Fibroblast of lung (primary cell): ENCODE data around the gene PIK3R6. TPM values are rescaled to one million over a fixed set of nuclear protein-coding genes. Genes with fewer than 3 reads are reported as not detected.
A peak's percentile ranks its signal among the peaks of the same experiment; 100 is the strongest.

ENCODE experiments used
- DNase-seq, 2 donors: peaks; one replicate each; pipeline versions ENCODE4 v3.0.0 to v3.0.0-alpha.2; 2010; ENCODE audit warnings: low read depth in 2 of 2
- H2AFZ ChIP-seq: 2 replicates; pipeline ENCODE4 v1.5.1; 2012; ENCODE audit warnings: low read length, control low read depth, inconsistent platforms
- H3K27ac ChIP-seq: 2 replicates; pipeline ENCODE4 v1.5.1; 2011; ENCODE audit warnings: low read length, control low read depth; ENCODE audit not compliant: insufficient read depth
- H3K27me3 ChIP-seq: 2 replicates; pipeline ENCODE4 v1.5.1; 2011; ENCODE audit warnings: mild to moderate bottlenecking, low read length; ENCODE audit not compliant: control insufficient read depth, insufficient read depth
- H3K36me3 ChIP-seq: 2 replicates; pipeline ENCODE4 v1.5.1; 2011; ENCODE audit warnings: low read length; ENCODE audit not compliant: control insufficient read depth, insufficient read depth
- H3K4me1 ChIP-seq: 2 replicates; pipeline ENCODE4 v1.5.1; 2011; ENCODE audit warnings: low read length; ENCODE audit not compliant: control insufficient read depth, insufficient read depth; ENCODE audit errors: extremely low read depth
- H3K4me2 ChIP-seq: 2 replicates; pipeline ENCODE4 v1.5.1; 2011; ENCODE audit warnings: low read length, control low read depth; ENCODE audit not compliant: insufficient read depth; ENCODE audit errors: extremely low read depth
- H3K4me3 ChIP-seq, 4 experiments: fragments of 200-600 bp in 1 of 4; sonication (generic) in 1 of 4; replicated peaks in 1 of 4; 2 replicates each; pipeline ENCODE4 v1.5.1; 2011 to 2016; ENCODE audit warnings: low read length in 4 of 4, low read depth in 3 of 4, mild to moderate bottlenecking in 3 of 4, control low read depth in 2 of 4, inconsistent platforms in 1 of 4, mixed read lengths in 1 of 4; ENCODE audit not compliant: insufficient read depth in 1 of 4; ENCODE audit errors: control extremely low read depth in 1 of 4
- H3K79me2 ChIP-seq: 2 replicates; pipeline ENCODE4 v1.5.1; 2012; ENCODE audit warnings: mild to moderate bottlenecking, low read length, inconsistent platforms; ENCODE audit not compliant: control insufficient read depth, insufficient read depth
- H3K9ac ChIP-seq: 2 replicates; pipeline ENCODE4 v1.5.1; 2011; ENCODE audit warnings: mild to moderate bottlenecking, low read length, control low read depth; ENCODE audit not compliant: insufficient read depth
- H3K9me3 ChIP-seq: 2 replicates; pipeline ENCODE4 v1.5.1; 2012; ENCODE audit warnings: low read depth, low read length; ENCODE audit not compliant: control insufficient read depth, insufficient read depth
- H4K20me1 ChIP-seq: 2 replicates; pipeline ENCODE4 v1.5.1; 2011; ENCODE audit warnings: low read length; ENCODE audit not compliant: control insufficient read depth, insufficient read depth; ENCODE audit errors: extremely low read depth
- CTCF ChIP-seq, 2 donors: IDR thresholded peaks in 1 of 2; conservative IDR thresholded peaks in 1 of 2; 1 replicate in 1 of 2; 2 replicates in 1 of 2; pipeline ENCODE4 v1.5.1; 2011 to 2012; ENCODE audit warnings: low read length in 2 of 2, control low read depth in 1 of 2, inconsistent platforms in 1 of 2, low read depth in 1 of 2, mild to moderate bottlenecking in 1 of 2
- EZH2 ChIP-seq: IDR thresholded peaks from 2 replicates; pipeline ENCODE4 v1.5.1; 2012; ENCODE audit warnings: low read length, control low read depth, mild to moderate bottlenecking; ENCODE audit errors: missing control alignments
- polyA plus RNA-seq, 2 donors: library from polyadenylated mRNA; depleted of rRNA in 1 of 2; stranded (reverse) in 1 of 2; unstranded in 1 of 2; fragments of >200 nt; gene quantifications; 2 replicates each; pipeline ENCODE4 v1.2.1, GENCODE V29; 2011 to 2012; ENCODE audit warnings: missing spikeins in 1 of 2
- total RNA-seq: library from RNA; depleted of rRNA; stranded (reverse); fragments of >200 nt; gene quantifications from 2 replicates; pipeline ENCODE4 v1.2.1, GENCODE V29; 2014

Gene PIK3R6
- total and polyA plus RNA-seq, 2 donors (not counting 1 experiment from before 2014, with no cell fraction given): 0.02 TPM; not detected in 1

- TF ChIP-seq CTCF (conservative IDR thresholded peaks at IDR 0.05 in 1 of 2, IDR thresholded peaks at IDR 0.05 in 1 of 2; ENCODE audit: low read depth in 1 of 2, low read length in 2 of 2) (no peak), EZH2 (no peak)
- DNase-seq: no peak
- Histone ChIP-seq H3K36me3 (no peaks in the 10 kb centered on the region), H3K9ac (no peak overlapping the region), H3K4me2 (no peak overlapping the region), H4K20me1 (no peaks in the 10 kb centered on the region), H3K27ac (no peak overlapping the region), H3K4me3 (no peak overlapping the region), H3K9me3 (no peaks in the 10 kb centered on the region), H3K27me3 (no peaks in the 10 kb centered on the region), H3K4me1 (peaks cover 4% of the 10 kb centered on the region), H2AFZ (no peak overlapping the region), H3K79me2 (no peaks in the 10 kb centered on the region)
Observed at GRCh38 chr17:8862213-8863056, 5.0 kb downstream of the PIK3R6 start.

GRCh38 chr17:8861495-8862181 lies 5.8 kb downstream of the PIK3R6 start:
- DNase-seq: no peak
- H3K36me3 ChIP-seq: no peaks in the 10 kb centered on the region
- H3K9ac ChIP-seq: no peak overlapping the region
- no peaks in the 10 kb centered on the region for H3K79me2 ChIP-seq
- H3K4me2 ChIP-seq: no peak overlapping the region
- no peaks in the 10 kb centered on the region for H4K20me1 ChIP-seq
- peaks cover 4% of the 10 kb centered on the region for H3K4me1 ChIP-seq
- no peak overlapping the region for H3K27ac ChIP-seq
- TF ChIP-seq EZH2 (no peak), CTCF (conservative IDR thresholded peaks at IDR 0.05 in 1 of 2, IDR thresholded peaks at IDR 0.05 in 1 of 2; ENCODE audit: low read depth in 1 of 2, low read length in 2 of 2) (no peak)
- no peaks in the 10 kb centered on the region for H3K27me3 ChIP-seq
- no peaks in the 10 kb centered on the region for H3K9me3 ChIP-seq
- no peak overlapping the region for H2AFZ ChIP-seq
- H3K4me3 ChIP-seq: no peak overlapping the region

GRCh38 chr17:8859804-8860430 lies 7.6 kb downstream of the PIK3R6 start:
- no peak overlapping the region for H3K9ac ChIP-seq
- peaks cover 4% of the 10 kb centered on the region for H3K4me1 ChIP-seq
- H3K4me2 ChIP-seq: no peak overlapping the region
- no peak overlapping the region for H3K4me3 ChIP-seq
- no peaks in the 10 kb centered on the region for H3K9me3 ChIP-seq
- H2AFZ ChIP-seq: no peak overlapping the region
- DNase-seq: no peak
- no peaks in the 10 kb centered on the region for H3K27me3 ChIP-seq
- peak overlapping the region; percentile 52 for H3K27ac ChIP-seq
- no peaks in the 10 kb centered on the region for H4K20me1 ChIP-seq
- no peak for TF ChIP-seq EZH2
- TF ChIP-seq CTCF (conservative IDR thresholded peaks at IDR 0.05 in 1 of 2, IDR thresholded peaks at IDR 0.05 in 1 of 2; ENCODE audit: low read depth in 1 of 2, low read length in 2 of 2): no peak
- no peaks in the 10 kb centered on the region for H3K36me3 ChIP-seq
- H3K79me2 ChIP-seq: no peaks in the 10 kb centered on the region
